COLO668 (cell line): ENCODE measurements around the gene TBCCD1.
"Not testable (repeated sequence)": the region's sequence is repeated elsewhere in the genome, so short reads cannot be mapped to it uniquely, and the experiment has no call there.

Experiments used
- DNase-seq: peaks from one replicate; lab custom pipeline; 2025; ENCODE audit not compliant: unreplicated experiment; lab: John Stamatoyannopoulos, UW

Gene TBCCD1

DNA sequence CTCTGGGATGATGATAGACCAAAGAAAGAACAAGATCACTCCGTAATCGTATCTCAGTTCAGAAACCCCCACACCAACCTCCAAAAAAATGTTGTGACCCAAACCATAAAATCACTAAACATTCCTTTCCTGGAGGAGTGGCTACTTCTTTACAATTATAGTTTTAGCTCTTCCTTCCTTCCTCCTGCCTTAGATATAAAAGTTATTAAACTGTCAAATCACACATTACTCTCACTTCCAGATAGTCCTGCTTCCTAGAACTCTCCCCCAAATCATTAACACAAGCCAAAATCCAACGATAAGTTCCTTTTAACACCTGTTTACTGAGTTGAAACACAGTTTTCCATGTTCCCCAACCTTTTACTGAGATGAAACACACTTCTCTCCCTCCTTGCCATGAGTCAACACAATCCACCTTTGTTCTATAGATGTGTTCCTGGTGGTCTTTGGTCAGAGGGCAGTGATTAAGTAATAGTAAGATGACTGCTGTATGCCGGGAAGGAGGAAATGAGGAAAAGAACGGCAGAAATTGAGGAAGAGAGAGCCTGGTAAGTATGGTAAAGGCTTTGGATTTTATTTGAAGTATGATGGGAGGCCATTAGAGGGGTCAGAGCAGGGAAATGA is 14.6 kb downstream of the TBCCD1 start:
- DNase-seq, result no peak

- DNase-seq, result no peak
These were observed 15.8 kb downstream of the TBCCD1 start for GRCh38 chr3:186551387-186551786.

GRCh38 chr3:186549497-186549896 is 17.6 kb downstream of the TBCCD1 start:
- DNase-seq, result no peak

- DNase-seq, result no peak
These were observed 22.9 kb downstream of the TBCCD1 start, which contains the start of gene CRYGS for GRCh38 chr3:186544281-186544680. Gene CRYGS (minus strand): TSS chr3:186544380. CDS start chr3:186544326, 54 bp downstream.

- no peak for DNase-seq
These were observed 26.3 kb downstream of the TBCCD1 start for GRCh38 chr3:186540835-186541226.

DNA sequence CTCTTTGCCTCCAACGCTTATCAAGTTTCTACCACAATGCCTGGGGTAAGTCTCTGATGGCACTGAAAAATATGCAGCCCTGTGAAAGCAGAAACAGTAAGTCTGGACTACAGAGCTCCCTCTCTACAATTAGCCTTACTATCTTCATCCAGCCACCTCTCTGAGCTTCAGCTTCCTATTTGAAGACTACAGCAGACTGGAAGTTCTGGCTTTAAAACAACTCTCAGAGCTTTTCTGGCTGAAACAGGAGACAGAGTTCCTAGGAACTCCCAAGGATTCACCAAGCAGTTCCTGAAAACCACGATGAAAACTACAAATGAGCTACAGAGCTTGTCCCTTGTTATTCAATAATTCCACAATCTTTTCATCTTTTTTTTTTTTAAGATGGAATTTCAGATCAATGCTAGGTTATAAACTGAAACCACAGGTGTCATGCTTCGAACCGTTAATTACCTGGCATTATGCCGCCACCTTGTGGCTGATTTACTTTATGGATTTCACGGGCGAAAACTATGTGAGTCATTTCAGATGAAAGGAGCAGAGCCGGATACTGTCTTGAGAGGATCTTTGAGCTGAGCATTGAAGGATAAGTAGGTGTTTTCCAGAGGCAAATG is 26.8 kb downstream of the TBCCD1 start:
- DNase-seq, result peak; percentile 53

GRCh38 chr3:186538779-186539178 is 28.4 kb downstream of the TBCCD1 start:
- no peak for DNase-seq

DNA sequence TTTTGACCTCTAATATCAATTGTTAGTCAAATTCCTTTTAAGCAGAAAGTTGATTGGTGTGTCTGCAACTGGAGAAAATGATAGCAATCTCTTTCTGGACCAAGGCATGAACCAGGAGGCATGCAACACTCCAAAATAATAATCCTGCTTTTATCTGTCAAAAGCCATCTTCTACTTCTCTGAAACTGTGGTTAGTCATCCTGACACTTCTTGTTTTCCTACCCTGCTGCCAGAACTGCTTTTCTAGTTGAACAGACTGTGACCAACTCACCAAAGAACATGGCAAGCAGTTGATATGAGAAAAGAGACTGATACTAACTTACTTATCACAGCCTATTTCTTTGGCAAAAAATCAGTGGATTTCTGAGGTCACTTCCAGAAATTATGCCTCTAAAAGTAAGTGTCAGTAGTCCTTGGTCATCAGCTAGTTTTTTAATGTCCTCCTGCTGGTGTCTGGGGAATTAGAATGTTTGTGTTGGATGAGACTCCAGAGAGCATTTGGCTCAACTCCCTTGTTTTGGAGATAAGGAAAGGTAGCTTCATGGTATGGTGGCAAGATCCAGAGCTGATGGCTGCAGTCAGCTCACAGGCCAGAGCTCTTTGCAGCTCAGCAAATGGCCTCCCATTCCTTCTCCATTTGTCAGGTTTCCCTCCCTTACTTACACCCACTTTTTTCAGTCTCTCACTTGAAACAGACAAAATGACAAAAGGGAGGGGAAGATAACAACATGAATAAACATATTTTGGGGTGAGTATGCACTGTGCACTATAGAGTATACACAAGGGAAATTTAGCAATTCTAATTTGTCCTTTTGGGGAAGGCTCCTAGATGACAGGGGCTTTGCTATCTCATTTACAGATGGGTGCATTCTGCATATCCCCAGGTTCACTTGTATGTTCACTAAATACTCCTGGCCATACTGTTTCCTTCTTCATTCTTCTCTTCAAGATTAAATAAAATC is 30.0 kb downstream of the TBCCD1 start:
- DNase-seq, result no peak

DNA sequence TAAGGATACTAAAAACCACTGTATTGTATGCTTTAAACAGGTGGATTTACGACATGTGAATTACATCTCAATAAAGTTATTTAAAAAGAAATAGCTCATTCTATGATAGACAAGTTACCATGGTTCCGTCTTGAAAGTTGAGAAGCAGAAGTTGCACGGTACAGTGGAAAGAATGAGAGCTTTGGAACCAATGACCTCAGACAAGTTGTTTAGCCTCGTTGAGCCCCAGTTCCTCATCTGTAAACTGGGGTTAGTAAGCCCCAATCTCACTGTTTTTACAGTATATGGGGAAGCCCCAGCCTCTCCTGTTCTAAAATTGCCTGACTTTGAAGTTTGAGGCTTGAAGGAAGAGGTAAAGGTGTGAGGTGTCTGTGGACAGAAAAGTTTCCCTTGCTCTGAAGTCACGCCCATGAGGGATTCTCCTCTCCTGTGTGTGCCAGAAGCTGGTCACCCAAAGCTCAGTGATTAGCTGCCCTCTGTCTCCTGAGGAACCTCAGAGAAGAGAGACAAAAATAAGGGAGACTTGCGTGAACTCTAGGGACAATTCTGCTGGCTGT is 32.9 kb downstream of the TBCCD1 start:
- DNase-seq, result no peak

- DNase-seq, result no peak
These were observed 34.5 kb downstream of the TBCCD1 start for GRCh38 chr3:186532598-186533072.

- not testable (repeated sequence) for DNase-seq
These were observed 35.4 kb downstream of the TBCCD1 start for GRCh38 chr3:186531694-186532093.

GRCh38 chr3:186530415-186530814 is 36.7 kb downstream of the TBCCD1 start:
- DNase-seq, result no peak

DNA sequence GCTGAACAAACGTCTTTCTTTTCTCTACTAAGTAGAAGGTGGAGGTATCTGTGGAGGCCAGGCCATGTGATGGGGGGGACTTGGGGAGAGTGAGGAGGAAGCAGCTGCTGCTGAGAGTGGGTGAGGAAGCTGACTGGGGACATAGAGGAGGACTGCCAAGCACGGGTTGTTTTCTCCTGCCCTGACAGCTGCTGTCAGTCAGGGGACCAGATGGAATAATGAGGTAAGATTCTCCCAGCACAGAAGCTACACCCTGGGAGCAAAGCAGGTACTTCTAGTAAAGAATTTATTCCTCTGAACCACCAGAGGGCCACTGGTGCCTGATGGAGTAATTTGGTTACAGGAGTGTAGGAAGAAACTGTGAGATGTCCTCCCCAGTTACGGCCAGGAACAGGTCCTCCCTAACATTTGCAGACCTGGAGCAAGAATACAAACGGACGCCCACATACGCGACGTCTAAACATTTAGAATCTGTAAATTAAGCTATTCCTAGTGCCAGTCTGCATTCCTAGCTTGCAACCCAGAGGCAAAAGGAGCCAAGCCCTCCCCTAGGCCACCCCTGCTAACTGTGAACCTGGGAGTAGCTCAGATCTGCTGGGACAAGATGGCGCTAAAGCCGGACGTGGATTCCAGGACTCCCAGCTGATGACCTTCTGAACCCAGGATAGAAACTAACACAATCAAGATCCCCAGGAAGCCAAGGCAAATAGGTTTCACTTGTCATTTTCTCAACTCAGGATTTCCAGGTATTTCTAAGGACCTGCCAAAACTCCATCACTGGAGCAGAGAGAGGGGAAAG is 37.7 kb downstream of the TBCCD1 start:
- DNase-seq, result no peak

- DNase-seq, result no peak
These were observed 40.9 kb downstream of the TBCCD1 start for GRCh38 chr3:186526256-186526606.

GRCh38 chr3:186525369-186526255 is 41.5 kb downstream of the TBCCD1 start:
- DNase-seq, result no peak

DNA sequence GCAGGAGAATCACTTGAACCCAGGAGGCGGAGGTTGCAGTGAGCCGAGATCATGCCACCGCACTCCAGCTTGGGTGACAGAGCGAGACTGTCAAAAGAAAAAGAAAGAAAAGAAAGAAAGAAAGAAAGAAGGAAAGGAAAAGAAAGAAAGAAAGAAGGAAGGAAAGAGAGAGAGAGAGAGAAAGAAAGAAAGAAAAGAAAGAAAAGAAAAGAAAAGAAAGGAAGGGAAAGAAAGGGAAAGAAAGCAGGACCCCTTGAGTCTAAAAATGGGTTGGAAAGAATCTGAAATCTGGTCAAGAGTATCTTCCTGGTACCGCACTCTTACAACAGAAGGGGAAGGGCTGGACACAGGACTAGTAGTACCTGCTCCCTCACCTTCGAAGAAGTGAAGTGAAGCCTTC is 42.5 kb downstream of the TBCCD1 start:
- DNase-seq, result no peak

DNA sequence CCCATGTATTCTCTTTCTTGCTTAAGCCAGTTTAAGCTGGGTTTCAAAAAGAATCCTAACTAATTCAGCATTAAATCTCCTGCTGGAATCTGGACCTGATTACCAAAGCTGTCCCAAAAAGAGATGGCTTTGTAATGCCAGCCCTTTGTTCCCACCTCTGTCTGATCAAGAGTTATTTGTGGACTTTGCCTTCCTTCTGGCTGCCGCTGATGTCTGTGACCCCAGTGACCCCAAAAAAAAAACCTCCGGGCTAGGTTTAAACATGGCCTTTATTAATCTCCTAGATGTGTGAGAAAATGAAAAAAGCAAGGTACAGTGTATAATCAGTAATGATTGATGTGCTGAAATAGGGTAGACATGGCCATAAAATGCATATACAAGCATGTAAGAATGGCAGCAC is 43.7 kb downstream of the TBCCD1 start:
- no peak for DNase-seq

DNA sequence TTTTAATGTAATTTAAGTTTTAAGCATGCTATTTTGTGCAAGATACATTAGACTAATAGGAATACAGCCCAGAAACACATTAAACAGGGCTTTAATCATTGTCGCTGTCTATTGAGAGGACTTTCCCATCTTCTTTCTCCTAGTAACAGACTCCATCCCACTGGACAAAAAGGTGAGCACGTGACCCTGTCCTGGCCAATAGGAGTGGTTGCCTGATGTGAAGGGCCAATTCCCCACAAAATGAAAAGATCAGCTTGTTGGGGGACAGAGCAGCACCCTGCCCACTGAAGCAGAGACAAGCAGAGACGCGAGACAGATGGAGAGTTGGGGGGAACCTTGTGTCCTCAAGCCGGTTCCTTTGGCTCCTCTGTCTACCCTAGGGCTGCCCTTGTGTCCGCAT is 44.1 kb downstream of the TBCCD1 start:
- no peak for DNase-seq

DNA sequence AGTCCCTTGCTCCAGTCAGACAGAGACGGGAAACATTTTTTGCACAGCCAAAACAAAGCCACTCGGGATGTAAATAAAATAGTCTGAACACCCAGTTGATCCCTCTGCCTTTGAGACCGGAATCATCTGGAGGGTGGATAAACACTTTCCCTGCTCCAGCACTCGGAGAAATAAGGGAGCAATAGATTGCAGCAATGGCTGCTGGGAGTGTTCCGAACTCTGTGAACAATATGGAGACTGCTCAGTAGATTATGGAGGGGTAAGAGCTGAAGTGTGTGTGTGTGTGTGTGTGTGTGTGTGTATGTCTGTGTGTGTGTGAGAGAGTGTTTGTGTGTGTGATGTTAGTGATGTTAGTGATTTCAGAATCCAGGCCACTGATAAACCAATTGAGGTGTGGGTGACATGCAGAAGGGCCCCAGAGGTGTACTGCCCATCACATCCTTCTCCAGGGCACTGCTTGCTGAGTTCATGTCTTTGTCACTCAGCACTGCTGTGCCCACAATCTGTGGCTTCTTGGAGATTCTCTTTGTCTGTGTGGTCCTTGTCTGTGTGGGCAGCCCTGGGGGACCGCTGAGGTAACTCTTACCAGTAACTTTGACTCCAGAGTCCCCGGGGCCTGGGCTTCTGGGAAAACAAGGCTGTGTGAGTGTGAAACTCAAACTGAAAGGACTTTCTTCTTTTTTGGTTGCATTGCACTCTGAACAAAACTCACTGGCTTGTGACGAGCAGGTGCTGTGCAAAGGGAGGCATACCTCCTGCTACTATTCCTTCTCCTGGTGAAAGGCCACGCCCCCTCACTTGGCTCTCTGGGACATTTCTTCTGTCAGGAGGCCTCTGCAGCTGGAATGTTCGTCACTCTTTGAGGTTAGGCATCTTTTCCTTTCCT is 45.9 kb downstream of the TBCCD1 start:
- no peak for DNase-seq
